VCaP (cell line): ENCODE results near the gene CFAP73.

ENCODE experiments used
- H3K27ac ChIP-seq: fragments of 450-650 bp; 2 replicates; pipeline ENCODE4 v1.5.1; 2017
- TF ChIP-seq, protein P1 (sequence below): fragments of 450-650 bp; conservative IDR thresholded peaks from 2 replicates; pipeline ENCODE4 v1.5.1; 2017; ENCODE audit warnings: mild to moderate bottlenecking, moderate library complexity

Gene CFAP73

DNA sequence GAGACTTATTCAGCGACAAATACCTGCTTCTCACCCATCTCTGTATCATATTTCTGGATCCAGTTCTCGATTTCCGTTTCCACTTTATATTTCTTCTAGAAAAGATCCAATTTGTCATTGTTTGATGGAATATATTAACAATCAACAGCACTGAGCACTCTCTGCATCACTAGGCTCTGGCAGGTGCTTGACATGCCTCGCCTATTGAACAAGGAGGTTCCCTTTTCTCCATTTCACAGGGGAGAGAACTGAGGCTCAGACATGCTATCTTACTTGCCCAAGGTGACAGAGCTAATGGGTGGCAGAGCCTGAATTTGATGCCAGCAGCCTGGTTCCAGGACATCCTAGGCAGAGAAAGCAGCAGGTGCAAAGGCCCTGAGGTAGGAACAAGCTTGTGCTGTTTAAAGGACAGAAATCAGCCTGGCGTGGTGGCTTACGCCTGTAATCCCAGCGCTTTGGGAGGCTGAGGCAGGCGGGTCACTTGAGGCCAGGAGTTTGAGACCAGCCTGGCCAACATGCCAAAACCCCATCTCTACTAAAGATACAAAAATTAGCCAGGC is 48.1 kb downstream of the CFAP73 start:
- no peak overlapping the region for H3K27ac ChIP-seq
- TF ChIP-seq, protein P1, sequence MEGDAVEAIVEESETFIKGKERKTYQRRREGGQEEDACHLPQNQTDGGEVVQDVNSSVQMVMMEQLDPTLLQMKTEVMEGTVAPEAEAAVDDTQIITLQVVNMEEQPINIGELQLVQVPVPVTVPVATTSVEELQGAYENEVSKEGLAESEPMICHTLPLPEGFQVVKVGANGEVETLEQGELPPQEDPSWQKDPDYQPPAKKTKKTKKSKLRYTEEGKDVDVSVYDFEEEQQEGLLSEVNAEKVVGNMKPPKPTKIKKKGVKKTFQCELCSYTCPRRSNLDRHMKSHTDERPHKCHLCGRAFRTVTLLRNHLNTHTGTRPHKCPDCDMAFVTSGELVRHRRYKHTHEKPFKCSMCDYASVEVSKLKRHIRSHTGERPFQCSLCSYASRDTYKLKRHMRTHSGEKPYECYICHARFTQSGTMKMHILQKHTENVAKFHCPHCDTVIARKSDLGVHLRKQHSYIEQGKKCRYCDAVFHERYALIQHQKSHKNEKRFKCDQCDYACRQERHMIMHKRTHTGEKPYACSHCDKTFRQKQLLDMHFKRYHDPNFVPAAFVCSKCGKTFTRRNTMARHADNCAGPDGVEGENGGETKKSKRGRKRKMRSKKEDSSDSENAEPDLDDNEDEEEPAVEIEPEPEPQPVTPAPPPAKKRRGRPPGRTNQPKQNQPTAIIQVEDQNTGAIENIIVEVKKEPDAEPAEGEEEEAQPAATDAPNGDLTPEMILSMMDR: no peak

DNA sequence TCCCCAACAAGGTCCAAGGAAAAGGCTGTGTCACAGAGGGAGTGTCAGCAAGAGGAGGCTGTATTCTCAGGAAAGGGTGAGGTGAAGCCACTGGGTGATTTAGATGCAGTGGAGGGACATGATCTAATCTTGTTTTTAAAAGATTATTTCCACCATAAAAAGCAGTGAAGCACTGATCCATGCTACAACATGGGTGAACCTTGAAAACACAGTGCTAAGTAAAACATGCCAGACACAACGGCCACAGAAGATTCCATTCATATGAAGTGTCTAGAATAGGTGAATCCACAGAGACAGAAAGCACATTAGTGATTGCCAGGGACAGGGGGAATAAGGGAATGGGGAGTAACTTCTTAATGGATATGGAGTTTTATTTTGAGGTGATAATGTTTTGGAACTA is 48.8 kb downstream of the CFAP73 start:
- no peak overlapping the region for H3K27ac ChIP-seq
- TF ChIP-seq, protein P1: no peak

DNA sequence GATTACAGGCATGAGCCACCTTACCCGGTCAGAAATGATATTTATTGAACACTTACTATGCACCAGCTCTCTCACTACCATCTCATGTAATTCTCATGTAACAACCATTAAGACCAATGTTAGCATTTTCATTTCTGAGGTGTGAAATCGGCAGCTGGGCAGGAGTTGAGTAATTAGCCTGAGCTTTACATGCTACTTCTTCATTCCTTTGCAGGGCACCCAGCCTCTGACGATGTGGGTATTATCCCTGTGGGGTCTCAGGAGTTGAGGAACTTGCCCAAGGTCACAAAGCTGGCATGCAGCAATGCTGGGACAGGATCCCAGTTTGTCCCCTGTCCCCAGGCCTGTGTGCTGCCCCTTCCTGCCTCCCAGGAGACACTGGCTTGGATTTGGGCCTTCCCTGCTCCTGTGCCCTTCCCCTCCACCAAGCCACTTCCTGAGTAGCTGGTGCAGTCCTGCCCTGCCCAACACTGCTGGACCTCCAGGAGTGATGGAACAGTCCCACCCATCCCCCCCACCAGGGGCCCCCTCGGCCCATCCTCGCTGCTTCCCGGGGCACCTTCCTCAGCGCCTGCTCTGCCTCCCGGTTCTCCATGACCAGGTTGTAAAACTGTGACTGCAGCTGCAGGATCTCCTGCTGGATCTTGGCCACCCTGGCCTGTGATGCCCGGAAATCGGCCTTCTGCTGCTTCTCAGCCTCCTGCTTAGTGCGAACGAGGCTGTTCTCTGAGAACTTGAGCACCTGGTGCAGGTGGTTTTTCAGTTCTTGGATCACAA is 50.7 kb downstream of the CFAP73 start:
- no peak overlapping the region for H3K27ac ChIP-seq
- TF ChIP-seq, protein P1: no peak

DNA sequence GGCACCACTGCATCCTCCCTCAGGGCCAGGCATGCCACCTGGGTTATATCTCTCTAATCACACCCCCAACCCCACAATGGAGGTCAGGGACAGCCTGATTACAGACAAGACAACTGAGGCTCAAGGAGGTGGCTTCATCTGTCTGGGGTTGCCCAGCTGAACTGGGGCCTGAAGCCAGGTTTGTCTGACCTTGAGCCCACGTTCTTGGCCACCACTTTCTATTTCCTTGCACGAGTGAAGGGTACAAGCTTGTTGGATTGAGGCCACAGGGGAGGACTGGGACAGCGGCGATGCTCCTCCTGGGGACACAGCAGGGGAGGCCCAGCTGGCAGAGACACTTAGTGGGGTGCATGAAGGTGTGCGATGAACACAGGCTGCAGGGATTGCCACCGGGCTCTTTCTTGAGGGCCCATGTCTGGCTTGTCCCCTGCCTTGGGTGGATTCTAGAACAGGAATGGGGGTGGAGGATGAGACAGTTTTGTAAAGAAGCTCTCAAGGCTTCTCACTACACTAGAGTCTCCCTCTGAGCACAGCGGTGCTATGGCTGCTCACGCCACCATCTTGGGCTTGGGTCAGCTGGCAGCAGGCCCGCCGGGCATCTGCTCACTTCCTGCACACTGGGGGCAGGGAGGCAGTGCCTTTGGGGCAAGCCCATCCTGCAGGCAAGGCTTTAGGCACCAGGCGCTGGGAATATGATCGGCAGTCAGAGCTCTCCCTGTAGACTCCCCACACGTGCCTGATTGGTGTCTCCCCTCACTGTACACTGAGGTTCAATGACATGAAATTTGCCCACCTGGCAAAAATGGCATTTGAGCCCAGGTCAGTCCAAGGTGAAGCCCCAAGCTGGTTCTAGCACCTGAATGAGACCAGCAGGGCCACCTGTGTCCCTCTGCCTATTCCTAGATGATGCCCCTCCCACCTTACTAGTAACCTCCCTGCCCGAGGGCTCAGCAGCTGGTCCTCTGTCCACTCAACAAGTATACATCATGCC is 52.0 kb downstream of the CFAP73 start:
- H3K27ac ChIP-seq: no peak overlapping the region

DNA sequence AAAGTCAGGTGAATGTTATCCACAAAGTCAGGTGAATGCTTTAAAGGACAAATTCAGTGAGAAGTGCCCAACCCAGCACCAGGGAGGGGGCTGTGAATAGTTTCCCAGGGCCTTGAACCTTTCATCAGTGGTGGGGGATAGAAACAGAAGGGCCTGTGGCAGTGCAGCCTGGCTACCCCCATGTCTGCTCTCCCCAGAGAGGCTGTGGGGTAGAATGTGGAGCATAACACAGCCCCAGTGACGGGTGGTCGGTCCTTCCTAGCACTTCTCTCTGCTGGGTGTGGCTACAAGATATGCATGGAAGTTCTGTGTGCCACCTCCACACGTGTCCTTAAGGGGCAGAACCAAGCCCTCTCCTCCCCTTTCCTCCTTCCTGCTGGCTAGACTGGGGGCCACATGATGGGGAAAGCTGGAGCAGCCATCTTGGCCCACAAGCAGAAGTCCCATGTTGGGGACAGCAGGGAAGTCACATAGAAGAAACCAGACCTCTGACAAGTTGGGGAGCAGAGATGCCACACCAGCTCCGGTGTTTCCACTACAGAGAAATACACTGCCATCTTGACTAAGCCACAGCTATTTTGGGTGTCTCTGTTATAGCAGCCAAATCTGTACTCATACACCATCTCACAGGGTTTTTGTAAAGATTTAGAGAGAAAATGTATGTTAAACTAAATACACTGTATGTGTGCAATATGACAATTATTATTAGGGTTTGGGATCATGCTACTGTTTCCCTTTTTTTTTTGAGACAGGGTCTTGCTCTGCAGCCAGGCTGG is 53.0 kb downstream of the CFAP73 start:
- TF ChIP-seq, protein P1: no peak
- H3K27ac ChIP-seq: no peak overlapping the region

More for the DNA sequence above, 52.0 kb downstream of the CFAP73 start:
- TF ChIP-seq, protein P1: no peak

DNA sequence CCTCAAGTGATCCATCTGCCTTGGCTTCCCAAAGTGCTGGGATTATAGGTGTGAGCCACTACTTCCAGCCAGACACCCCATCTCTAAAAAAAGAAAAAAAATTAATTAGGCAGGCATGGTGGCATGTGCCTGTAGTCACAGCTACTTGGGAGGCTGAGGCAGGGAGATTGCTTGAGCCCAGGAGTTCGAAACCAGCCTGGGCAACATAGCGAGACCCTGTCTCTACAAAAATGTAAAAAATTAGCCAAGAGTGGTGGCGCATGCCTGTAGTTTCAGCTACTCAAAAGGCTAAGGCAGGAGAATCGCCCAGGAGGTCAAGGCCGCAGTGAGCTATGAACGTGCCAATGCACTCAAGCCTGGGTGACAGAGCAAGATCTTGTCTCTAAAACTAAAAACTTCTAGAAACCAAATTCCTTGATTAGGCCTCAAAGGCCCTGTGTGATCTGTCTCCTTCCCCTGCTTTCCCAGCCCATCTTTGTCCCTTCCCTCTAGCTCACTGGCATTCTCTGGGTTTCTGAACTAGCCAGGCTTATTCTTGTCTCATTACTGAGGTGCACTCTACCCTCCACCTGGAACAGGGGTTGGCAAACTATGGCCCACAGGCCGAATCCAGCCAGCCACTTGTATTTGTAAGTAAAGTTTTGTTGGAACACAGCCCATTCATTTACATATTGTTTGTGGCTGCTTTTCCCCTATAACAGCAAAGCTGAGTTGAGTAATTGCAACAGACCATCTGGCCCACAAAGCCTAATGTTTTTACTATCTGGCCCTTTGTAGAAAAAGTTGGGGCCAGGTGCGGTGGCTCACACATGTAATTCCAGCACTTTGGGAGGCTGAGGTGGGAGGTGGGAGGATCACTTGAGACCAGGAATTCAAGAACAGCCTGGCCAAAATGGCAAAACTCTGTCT is 54.6 kb downstream of the CFAP73 start:
- TF ChIP-seq, protein P1: no peak
- no peak overlapping the region for H3K27ac ChIP-seq
